TTC549 (cell line): ENCODE data around the gene BBS7.

Experiments used
- FAIRE-seq: peaks from 2 replicates; lab custom pipeline; 2012; peaks lifted over from hg19 to GRCh38; lab: Jason Lieb, UNC

BBS7 gene

GRCh38 chr4:121824950-121825349 is 45.3 kb downstream of the BBS7 start:
- no peak for FAIRE-seq

GRCh38 chr4:121824171-121824527 is 46.1 kb downstream of the BBS7 start:
- no peak for FAIRE-seq

- FAIRE-seq: peak; percentile 93
Measured at GRCh38 chr4:121823505-121824170, 46.6 kb downstream of the BBS7 start, which contains the start of gene CCNA2. TSS of gene CCNA2 (minus strand) at chr4:121823883. CDS start at chr4:121823628, 255 bp downstream.

DNA sequence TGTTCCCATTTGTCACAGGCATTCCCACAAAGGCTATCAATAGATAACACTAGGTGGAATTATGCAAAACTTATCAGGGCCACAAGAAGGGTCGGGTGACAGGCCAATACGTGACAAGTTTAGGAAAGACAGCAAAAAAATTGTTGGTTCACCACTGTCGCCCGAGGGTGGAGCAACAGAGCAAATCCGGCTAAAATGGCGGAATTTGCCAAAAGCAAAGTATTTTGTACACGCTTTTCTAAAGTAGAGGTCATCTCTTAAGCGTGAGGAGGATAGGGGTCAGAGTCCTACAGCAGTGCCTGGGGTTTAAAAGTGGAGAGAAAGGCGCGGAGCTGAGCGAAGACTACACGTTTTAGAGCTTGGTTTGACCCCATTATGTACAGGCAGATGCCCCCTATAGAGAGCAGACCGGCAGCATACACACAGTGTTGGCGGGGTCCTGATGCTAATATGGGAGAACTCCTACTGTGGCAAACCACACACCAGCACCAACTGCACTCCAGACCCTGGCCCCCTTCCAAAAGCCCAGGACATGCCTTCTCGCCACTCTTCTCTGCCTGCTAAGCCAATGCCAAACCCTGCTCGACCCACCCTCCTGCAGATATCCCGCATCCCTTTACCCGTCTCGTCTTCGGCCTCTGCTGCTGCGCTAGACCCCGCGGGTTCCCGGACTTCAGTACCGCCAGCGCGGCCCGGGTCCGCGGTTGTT is 47.3 kb downstream of the BBS7 start:
- FAIRE-seq: no peak

DNA sequence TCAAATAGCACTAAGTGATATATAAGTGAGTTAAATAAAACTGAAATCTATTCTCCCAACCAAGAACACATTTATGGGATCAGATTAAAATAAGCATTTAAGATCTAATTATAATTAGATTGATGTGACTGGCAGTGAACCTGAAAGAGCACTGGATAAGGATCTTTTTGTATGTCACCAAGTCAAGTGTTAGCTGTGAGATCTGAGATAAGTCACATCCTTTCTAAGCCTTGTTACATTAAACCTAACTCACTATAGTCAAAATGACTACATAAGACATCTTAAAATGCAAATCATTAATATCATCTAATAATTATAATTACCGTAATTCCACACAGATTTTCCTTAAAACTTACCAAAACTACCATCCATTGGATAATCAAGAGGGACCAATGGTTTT is 48.2 kb downstream of the BBS7 start:
- FAIRE-seq: no peak

DNA sequence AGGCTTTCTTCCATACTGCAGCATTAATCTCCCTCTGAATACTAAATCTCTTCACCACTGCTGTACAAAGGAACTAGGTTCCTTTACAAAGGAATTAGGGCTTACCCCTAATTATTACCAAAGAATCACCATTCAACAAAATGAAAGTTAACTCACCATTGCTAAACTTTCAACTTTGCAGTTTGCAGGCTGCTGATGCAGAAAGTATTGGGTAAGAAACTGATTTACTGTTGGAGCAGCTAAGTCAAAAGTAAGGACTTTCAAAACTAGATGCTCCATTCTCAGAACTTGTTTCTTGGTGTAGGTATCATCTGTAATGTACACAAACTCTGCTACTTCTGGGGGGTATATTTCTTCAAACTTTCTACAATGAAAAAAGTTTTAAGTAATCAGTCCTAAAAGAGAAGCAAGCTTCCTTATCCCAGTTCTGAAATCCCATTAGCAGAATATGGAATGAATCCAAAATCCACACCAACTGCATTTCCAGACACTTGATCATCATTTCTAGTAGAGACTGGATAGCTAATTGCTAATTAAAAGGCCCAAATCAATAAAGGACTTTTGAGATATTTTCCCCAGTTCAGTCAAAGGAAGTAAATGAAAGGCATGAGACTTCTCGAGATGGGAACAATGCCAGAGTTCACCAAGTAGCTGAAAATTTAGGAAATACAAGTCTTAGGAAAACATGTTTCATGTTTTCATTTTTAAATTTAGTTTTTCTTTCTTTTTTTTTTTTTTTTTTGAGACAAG is 50.9 kb downstream of the BBS7 start:
- FAIRE-seq: no peak

- FAIRE-seq: no peak
Measured at GRCh38 chr4:121818215-121818614, 52.1 kb downstream of the BBS7 start.

GRCh38 chr4:121817701-121818100 is 52.6 kb downstream of the BBS7 start:
- FAIRE-seq: no peak

GRCh38 chr4:121817006-121817405 is 53.3 kb downstream of the BBS7 start:
- no peak for FAIRE-seq

DNA sequence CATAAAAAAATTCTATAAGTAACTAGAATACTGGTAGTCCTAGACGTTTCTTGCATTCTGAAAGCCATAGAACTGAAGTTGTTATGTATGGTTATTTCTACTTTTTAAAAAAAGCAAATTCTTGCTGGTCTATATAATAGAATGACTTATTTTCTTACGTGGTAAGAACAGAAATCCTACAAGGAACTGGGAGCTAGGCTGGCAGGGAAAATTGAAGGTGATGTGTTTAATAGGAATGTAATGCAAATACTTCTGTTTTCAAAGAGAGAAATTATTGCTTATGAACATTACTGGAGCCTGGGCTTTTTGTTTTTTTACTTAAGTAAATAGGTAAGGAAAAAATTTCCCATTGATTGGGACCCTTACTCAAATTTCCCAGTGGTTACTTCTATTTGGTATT is 55.5 kb downstream of the BBS7 start:
- FAIRE-seq: no peak

DNA sequence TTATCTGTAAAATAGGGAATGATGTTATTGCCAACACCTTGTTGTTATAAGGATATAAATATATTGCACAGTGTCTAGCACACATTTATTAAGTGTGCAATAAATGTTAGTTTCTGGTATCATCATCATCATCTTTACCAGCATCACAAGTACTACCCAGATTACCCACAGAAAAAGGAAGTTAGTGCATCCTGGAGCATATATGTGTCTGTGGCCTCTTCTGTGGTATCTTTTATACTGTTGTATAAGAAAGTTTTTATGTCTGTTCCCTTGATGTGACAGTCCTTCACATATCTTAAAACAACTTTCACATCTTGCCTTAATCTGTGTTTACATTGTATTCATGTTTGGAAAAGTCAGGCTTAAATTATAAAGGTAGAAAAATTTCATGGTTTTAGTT is 59.2 kb downstream of the BBS7 start:
- no peak for FAIRE-seq

DNA sequence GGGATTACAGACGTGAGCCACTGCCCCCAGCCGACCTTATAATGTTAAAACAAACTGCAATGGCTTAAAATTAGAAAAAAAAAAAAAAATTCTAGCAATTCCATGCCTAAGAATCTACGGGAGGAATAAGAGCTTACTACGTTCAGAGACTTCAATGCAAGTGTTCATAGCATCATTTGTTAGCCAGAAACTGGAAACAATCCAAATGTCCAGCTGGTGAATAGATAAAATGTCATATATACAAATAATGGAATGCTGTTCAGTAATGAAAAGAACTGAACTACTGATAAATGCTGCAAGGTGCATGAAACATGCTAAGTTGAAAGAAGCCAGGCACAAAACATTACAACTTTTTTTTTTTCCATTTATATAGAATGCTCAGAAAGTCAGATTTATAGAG is 63.9 kb downstream of the BBS7 start:
- FAIRE-seq: no peak

DNA sequence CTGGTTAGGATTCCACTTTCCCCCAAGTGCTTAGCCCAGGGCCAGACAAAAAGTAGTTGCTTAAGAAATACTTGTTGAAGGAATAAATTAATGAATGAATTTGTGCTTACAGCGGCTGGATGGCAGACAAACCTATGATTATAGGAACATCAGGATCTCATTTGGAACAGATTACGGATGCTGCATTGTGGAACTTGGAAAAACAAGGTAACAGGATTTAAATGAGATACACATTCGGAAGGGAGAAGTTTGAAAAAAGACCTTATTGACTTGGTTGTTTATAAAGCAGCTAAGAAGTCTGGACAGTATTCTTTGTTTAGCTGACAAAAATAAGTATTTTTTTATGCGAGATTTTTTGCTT is 68.6 kb downstream of the BBS7 start:
- no peak for FAIRE-seq

DNA sequence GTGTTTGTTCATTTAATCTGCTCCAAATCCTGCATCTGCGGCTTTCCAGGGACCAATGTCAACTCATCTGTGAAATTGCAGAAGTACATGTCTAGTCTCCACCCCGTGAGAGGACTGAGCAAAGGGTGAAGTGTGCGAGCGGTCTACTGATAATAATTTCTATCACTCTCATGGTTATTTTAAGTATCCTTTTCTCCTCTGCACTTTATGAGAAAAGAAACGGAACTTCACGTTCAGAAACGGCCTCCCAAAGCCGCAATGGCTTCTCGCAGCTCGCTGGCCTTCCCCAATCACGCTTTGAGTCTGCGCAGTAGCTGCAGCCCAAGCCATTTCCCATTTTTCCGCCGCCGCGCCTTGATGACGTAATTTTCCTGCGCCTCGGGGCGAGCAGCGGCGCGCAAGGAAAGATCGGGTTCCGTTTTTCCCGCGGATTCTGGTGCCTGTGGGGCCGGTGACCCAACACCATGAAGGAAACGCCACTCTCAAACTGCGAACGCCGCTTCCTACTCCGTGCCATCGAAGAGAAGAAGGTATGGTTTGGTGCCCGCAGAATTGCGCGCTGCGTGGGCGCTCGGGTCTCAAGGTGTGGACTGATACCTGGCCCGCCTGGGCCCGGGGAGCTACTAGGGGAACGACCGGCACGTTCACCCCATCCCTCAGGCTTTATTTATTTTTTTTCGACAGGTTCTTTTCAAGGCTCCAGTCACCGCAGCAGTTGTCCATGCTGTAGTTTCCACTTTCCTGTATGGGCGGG is 69.1 kb downstream of the BBS7 start, which contains the start of gene EXOSC9:
Gene EXOSC9 (plus strand): TSS at position 363 of the 754 bp plus-strand sequence. CDS start 102 bp downstream, at position 465.
- FAIRE-seq: peak; percentile 33

- no peak for FAIRE-seq
Measured at GRCh38 chr4:121800638-121800960, 69.7 kb downstream of the BBS7 start.

- no peak for FAIRE-seq
Measured at GRCh38 chr4:121799867-121800501, 70.3 kb downstream of the BBS7 start.

DNA sequence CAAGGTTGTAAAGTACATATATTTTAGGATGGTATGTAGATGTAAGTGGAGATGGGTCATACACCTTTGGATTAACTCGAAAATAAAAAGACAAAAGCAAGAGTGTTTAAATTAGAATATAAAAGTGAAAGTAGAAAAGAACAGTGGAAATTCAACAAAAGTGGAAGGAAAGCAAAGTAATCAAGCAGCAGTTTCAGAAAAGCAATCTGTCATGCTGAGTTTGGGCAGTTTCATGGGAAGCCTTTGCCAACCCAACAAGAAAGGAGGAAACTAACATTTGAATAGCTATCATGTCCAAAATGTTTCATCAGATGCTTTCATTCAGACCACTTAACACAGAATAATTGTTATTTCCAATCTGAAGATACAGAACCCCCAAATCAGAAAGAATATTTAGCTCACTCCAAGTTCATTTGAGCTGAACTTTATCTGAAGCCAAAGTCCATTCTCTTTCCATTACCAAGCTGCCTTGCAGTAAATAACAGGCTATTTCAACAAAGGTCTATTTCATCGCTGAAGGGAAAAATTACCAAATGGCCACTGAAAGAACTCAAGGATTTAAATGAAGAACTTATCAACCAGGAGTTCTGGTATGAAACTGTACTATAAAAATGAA is 71.0 kb downstream of the BBS7 start:
- no peak for FAIRE-seq

DNA sequence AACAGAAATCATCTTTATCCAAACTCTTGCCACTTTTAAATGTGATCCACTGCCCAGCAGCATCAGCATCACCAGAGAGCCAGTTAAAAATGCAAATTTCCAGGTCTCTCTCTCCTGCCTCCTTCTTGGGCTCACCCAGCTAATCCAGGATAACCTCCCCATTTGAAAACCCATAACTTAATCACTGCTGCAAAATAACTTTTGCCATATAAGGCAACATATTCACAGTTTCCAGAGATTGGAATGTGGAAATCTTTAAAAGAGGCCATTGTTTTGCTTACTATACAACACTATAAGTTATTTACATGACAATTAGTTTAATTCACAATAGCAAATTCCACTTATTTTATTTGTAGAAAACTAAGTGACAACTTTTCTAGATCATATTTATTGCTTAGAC is 74.0 kb downstream of the BBS7 start:
- FAIRE-seq: no peak

DNA sequence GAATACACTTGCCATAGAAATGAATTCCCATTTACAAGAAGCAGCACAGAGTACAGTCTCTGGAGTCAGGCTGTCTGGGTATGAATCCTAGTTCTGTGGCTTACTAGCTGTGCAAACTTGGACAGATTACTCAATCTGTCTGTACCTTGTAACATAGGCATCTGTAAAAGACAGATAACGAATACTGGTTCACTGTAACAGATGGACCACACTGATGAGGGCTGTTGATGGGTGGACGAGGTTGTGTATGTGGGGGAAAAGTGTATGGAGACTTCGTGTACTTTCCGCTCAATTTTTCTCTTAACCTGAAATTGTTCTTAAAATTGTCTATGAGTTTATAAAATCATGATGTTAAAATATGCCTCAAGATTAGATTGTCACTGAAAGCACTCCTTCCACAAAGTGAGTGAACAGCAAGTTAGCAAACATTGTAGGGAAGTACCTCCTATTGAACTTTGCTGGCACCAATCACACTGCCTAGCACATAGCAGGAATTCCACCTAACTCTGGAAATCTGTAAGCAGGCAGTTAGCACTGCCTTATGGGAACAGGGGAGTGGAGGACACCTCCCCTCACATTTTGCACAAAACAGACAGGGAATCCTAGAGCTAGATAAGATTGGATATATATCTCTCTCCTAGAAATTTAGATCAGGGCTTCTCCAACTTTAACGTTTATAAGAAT is 75.6 kb downstream of the BBS7 start:
- FAIRE-seq: no peak

DNA sequence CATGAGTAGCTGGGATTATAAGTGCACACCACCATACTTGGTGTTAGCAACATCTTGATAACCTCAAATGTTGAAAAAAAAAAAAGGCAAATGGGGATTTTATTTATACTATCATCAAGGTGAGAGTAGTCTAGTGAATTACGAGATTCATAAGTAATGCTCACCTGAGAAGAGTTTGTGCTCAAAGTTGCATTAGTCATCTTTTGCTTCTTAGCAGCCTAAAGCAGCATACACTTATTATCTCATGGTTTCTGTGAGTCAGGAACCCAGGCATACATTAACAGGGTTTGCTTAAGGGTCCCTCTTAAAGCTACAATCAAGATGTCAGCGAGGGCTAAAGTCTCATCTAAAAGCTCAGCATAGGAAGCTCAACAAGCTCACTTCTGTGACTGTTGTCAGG is 77.3 kb downstream of the BBS7 start:
- FAIRE-seq: no peak

DNA sequence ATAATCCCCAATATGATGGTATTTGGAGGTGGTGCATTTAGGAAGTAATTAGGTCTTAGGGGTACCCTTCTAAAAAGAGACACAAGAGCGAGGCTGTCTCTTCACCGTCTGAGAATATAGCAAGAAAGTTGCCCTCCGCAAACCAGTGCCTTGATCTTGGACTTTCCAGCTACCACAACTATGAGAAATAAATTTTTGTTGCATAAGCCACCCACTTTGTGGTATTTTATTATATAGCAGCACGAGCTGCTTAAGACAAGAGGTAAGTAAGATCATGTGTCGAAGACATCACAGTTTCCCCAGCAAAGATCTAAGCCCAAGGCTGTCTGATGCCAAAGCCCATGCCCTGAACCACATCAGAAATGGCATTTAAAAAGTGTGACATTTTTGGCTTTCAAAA is 78.8 kb downstream of the BBS7 start:
- no peak for FAIRE-seq
